NCI-H2196 (cell line): ENCODE results near the gene PHLDB3.
"Not testable (repeated sequence)": the region's sequence is repeated elsewhere in the genome, so short reads cannot be mapped to it uniquely, and the experiment has no call there.

Experiments used
- DNase-seq: peaks from one replicate; lab custom pipeline; 2025; ENCODE audit not compliant: unreplicated experiment; lab: John Stamatoyannopoulos, UW

Gene PHLDB3

GRCh38 chr19:43527860-43528622, 23.5 kb upstream of the PHLDB3 start:
- peak; percentile 43 for DNase-seq

DNA sequence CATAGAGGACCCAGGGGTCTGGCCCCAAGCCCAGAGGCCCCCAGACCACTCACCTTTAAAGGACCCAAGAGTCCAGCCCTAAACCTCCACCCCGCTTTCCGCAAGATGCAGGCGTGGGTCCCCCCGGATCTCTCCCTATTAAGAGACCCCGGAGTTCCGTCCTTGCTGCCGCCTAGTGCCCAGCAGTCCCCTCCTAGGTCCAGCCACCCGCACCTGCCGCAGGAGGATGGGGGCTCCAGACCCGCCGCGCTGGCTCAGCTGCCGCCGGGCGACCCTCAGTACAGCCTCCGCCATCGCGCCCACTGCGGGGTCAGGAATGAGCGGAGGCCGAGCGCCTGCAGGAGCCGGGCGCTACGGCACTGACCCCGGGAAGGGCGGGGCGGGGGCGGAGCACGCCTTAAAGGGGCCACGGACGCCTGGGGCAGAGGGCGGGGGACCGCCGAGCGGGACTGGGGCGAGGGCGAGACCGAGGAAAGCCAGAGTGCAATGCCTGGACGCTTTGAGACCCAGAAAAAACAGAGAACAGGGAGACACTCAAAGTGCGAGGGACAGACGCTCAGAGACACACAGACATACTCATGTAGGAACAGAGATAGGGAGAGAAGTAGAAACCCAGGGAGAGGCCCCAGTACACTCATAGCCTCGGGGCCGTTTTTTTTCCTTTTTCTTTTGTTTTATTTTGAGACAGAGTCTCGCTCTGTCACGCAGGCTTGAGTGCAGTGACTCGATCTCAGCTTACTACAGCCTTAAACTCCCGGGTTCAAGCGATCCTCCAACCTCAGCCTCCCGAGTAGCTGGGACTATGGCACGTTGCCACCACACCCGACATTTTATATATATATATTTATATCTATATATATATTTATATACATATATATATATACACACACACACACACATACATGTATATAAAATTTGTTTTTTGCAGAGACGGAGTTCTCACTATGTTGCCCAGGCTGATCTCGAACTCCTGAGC, 22.6 kb upstream of the PHLDB3 start, which contains the start of gene ETHE1:
Gene ETHE1, minus strand, starts transcription at position 318 of the 976 bp plus-strand sequence. Its CDS starts 24 bp downstream, at position 294.
- peak; percentile 57 for DNase-seq

DNA sequence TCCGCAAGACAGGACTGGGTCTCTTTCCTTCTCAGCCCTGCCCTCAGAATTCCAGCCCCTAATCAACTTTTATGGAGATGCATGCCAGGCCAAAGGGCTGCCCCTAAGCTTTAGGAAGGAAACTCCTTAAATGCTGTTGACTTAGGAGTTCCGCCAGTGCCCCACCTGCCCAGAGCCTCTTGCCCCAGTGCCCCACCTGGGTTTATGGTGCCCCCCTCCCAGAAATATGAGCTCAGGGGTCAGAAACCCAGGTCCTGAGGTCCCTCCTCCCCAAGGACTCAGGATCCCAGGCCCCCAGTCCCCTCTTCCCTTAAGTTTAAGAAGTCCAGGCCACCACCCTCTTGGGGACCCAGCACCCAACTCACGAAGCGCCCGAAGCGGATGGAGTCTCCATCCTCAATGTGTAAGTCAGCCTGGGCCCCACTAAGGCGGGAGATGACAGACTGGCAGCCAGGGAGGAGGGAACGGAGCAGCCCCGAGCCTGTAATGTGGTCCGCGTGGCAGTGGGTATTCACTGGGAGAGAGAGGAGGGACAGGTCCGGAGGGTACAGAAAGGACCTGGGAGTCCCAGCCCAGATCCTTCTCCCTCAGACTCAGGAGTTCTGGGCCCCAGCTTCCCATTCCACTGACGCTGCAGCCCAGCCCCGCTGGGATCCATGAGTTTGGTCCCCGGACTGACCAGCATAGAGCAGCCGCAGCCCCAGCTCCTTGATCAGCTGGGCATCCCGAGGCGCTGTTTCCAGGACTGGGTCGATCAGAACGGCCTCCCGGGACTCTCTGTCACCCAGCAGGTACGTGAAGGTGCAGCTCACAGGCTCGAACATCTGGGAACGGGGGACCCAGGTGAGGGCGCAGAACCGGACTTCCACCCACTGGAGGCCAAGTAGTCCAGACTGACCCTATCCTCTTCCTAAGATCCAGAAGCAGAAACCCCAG, 21.6 kb upstream of the PHLDB3 start:
- DNase-seq: no peak

- DNase-seq: no peak
Observed at GRCh38 chr19:43524922-43525835, 20.6 kb upstream of the PHLDB3 start.

GRCh38 chr19:43523696-43524095, 19.1 kb upstream of the PHLDB3 start:
- DNase-seq: not testable (repeated sequence)

DNA sequence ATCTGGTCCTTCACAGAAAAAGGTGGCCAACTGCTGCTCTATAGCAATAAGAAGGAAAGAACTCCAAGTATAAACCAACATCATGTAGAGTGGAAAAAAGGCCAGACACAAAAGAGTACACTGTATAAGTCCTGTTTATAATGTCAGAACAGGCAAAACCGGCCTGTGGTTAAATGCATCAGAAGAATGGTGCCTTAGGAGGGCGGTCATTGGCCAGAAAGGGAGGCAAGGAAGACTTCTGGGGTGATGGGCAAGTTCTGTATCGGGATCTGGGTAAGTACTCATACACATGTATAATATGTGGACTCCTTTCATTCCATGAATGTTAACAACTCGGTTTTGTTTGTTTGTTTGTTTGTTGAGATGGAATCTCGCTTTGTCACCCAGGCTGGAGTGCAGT, 18.4 kb upstream of the PHLDB3 start:
- no peak for DNase-seq

- peak; percentile 85 for DNase-seq
Observed at GRCh38 chr19:43519436-43520088, 15.0 kb upstream of the PHLDB3 start.

GRCh38 chr19:43518051-43518450, 13.5 kb upstream of the PHLDB3 start:
- DNase-seq: no peak

DNA sequence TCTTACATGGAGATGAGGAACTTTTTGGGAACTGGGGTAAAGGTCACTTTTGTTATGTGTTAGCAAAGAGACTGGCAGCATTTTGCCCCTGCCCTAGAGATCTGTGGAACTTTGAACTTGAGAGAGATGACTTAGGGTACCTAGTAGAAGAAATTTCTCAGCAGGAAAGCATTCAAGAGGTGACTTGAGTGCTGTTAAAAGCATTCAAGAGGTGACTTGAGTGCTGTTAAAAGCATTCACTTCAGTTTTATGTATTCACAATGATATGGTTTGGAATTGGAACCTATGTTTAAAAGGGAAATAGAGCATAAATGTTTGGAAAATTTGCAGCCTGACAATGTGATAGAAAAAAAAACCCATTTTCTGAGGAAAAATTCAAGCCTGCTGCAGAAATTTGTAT, 7.9 kb upstream of the PHLDB3 start:
- DNase-seq: not testable (repeated sequence)

- no peak for DNase-seq
Observed at GRCh38 chr19:43511324-43511723, 6.8 kb upstream of the PHLDB3 start.

- no peak for DNase-seq
Observed at GRCh38 chr19:43510713-43511112, 6.2 kb upstream of the PHLDB3 start.

DNA sequence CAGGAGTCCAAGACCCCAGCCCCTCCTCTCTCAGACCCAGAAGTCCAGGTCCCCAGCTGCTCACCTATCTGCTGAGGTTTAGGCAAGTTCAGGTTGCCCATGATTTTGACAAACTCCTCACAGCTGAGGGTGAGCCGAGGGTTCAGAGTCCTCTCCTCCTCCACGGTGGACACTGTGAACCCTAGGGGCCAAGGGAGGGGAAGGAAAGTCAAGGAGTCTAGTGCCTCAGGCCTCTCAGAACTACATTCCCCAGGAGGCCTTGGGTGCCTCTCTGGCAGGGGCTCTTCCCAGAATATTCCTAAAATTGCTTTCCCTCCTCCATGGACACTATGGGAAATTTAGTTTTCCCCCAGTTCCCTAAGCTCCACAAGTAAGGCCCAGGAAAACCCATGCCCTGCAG, 3.3 kb upstream of the PHLDB3 start:
- no peak for DNase-seq

DNA sequence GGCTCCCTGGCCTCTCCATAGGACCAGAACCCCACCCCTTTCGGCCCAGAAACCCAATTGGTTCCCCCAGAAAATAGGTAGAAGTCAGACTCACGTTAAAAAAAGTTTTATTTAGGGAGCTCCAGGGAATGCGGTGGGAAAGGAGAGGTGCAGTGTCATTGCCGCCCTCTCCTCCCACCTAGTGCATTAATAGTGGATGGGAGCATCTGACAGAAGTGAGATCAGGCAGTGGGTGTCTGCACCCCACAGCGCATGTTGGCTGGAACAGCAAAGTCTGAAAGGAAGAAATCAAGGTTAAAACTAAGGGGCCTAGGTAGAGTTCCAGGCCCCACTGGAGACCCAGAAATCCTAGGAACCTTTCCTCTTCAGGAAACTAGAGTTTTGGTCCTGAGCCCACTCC, 2.1 kb upstream of the PHLDB3 start:
- no peak for DNase-seq

DNA sequence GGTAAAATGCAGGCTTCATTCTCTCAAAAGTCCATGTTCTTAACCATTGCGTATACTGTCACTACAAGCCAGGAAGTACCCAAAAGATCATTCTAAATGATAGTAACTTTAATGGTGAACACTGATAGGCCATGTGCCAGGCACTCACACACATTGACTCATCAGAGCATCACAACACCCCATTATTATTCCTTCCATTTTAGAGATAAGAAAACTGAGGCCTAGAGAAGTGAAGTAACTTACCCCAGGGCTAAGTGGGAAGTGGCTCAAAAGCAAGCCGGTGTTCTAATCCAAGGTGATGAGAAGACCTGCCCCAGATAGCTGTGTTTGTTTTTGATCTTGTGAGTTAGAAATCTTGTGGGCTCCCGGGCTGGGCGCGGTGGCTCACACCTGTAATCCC, 1.4 kb upstream of the PHLDB3 start:
- no peak for DNase-seq

DNA sequence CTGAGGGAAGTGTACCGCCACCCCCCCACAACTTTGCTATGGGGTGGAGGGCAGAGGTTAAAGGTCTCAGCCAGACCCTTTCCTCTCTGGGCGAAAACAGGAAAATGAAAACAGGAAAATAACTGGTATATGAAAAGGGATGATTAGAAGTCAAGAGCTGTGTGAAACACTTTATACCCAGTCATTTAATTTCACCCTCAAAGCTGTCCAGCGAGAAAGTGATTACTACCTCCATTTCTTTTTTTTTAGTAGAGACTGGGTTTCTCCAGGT, 575 bp upstream of the PHLDB3 start:
- DNase-seq: no peak

GRCh38 chr19:43503501-43504425, 783 bp downstream of the PHLDB3 start:
- peak; percentile 95 for DNase-seq

DNA sequence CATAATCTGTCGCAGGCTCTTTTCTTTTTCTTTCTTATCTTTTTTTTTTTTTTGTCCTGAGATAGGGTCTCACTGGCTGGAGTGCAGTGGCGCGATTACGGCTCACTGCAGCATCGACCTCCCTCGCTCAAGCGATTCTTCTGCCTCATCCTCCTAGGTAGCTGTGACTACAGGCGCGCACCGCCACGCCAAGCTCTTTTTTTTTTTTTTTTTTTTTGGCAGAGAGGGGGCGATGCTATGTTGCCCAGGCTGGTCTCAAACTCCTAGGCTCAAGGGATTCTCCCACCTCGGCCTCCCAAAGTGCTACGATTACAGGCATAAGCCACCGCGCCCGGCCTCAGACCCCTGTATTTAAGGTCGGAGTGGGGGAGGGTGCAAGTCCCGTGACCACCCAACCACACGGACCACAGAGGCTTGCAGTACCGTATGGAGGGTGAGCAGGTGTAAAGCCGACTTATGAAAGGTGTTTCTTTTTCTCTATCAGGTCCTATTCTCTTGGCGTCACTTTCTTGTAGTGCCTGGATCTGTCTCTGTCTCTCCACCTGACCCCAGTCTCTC, 2.0 kb downstream of the PHLDB3 start:
- no peak for DNase-seq
